Mesenchymal stem cell (in vitro differentiated cells and primary cell): ENCODE data around the gene HCRTR1.
A peak's percentile ranks its signal among the peaks of the same experiment; 100 is the strongest.

Source experiments
- DNase-seq: peaks from one replicate; pipeline ENCODE4 v3.0.0-alpha.2; 2013
- H2AFZ ChIP-seq: one replicate; pipeline ENCODE4 v1.6.1; 2013; ENCODE audit warnings: low read depth, mild to moderate bottlenecking, control low read depth, inconsistent platforms, low read length, moderate library complexity
- H2AK5ac ChIP-seq: 2 replicates; pipeline ENCODE4 v1.6.1; 2013; ENCODE audit warnings: low read length, moderate library complexity, mild to moderate bottlenecking, inconsistent platforms; ENCODE audit not compliant: severe bottlenecking
- H2BK120ac ChIP-seq: one replicate; pipeline ENCODE4 v1.6.1; 2013; ENCODE audit warnings: low read depth, mild to moderate bottlenecking, inconsistent platforms, low read length, moderate library complexity
- H2BK12ac ChIP-seq, 2 experiments: one replicate each; pipeline ENCODE4 v1.6.1; 2013; ENCODE audit warnings: inconsistent platforms in 2 of 2, low read length in 2 of 2, mild to moderate bottlenecking in 2 of 2, moderate library complexity in 2 of 2, control low read depth in 1 of 2
- H2BK15ac ChIP-seq: one replicate; pipeline ENCODE4 v1.6.1; 2013; ENCODE audit warnings: mild to moderate bottlenecking, low read depth, inconsistent platforms; ENCODE audit not compliant: poor library complexity, severe bottlenecking
- H2BK5ac ChIP-seq: 2 replicates; pipeline ENCODE4 v1.6.1; 2013; ENCODE audit warnings: low read depth, mild to moderate bottlenecking, low read length, control low read depth, inconsistent platforms; ENCODE audit not compliant: poor library complexity, severe bottlenecking
- H3K14ac ChIP-seq, 2 experiments: one replicate each; pipeline ENCODE4 v1.6.1; 2013; ENCODE audit warnings: inconsistent platforms in 2 of 2, low read length in 2 of 2, control low read depth in 1 of 2, mild to moderate bottlenecking in 1 of 2, moderate library complexity in 1 of 2
- H3K18ac ChIP-seq, 2 experiments: one replicate each; pipeline ENCODE4 v1.6.1; 2013; ENCODE audit warnings: inconsistent platforms in 2 of 2, low read length in 2 of 2, control low read depth in 1 of 2, low read depth in 1 of 2, mild to moderate bottlenecking in 1 of 2
- H3K23ac ChIP-seq, 2 experiments: one replicate each; pipeline ENCODE4 v1.6.1; 2013; ENCODE audit warnings: inconsistent platforms in 2 of 2, low read length in 2 of 2, mild to moderate bottlenecking in 2 of 2, moderate library complexity in 2 of 2, control low read depth in 1 of 2
- H3K27ac ChIP-seq: 2 replicates; pipeline ENCODE4 v1.5.1; 2013; ENCODE audit warnings: mild to moderate bottlenecking, moderate library complexity, low read length, control low read depth, inconsistent platforms; ENCODE audit not compliant: poor library complexity, severe bottlenecking
- H3K27me3 ChIP-seq, 2 experiments: 2 replicates each; pipeline versions ENCODE4 v1.6.1 to v1.7.0; 2013; ENCODE audit warnings: low read length in 2 of 2, mild to moderate bottlenecking in 2 of 2, moderate library complexity in 2 of 2, control low read depth in 1 of 2, inconsistent platforms in 1 of 2; ENCODE audit not compliant: control insufficient read depth in 1 of 2, insufficient read depth in 1 of 2
- H3K36me3 ChIP-seq, 2 experiments: 2 replicates each; pipeline versions ENCODE4 v1.6.1 to v1.7.0; 2013; ENCODE audit warnings: low read length in 2 of 2, control low read depth in 1 of 2, inconsistent platforms in 1 of 2, low read depth in 1 of 2, mild to moderate bottlenecking in 1 of 2; ENCODE audit not compliant: insufficient read depth in 2 of 2, control insufficient read depth in 1 of 2
- H3K4ac ChIP-seq, 2 experiments: one replicate each; pipeline ENCODE4 v1.6.1; 2013; ENCODE audit warnings: inconsistent platforms in 2 of 2, low read length in 2 of 2, mild to moderate bottlenecking in 2 of 2, moderate library complexity in 2 of 2, control low read depth in 1 of 2, low read depth in 1 of 2
- H3K4me1 ChIP-seq: 2 replicates; pipeline ENCODE4 v1.6.1; 2013; ENCODE audit warnings: low read depth, low read length, control low read depth; ENCODE audit not compliant: control insufficient read depth, insufficient read depth
- H3K4me2 ChIP-seq: 2 replicates; pipeline ENCODE4 v1.6.1; 2013; ENCODE audit warnings: low read length, mild to moderate bottlenecking, inconsistent platforms; ENCODE audit not compliant: poor library complexity, severe bottlenecking
- H3K4me3 ChIP-seq, 2 experiments: 2 replicates each; pipeline versions ENCODE4 v1.5.1 to v1.7.0; 2013; ENCODE audit warnings: low read length in 2 of 2, mild to moderate bottlenecking in 2 of 2, control low read depth in 1 of 2, low read depth in 1 of 2; ENCODE audit not compliant: insufficient read depth in 1 of 2
- H3K79me1 ChIP-seq: replicated peaks from 2 replicates; pipeline ENCODE4 v1.6.1; 2013; ENCODE audit warnings: mild to moderate bottlenecking, control low read depth, low read length, inconsistent platforms; ENCODE audit not compliant: poor library complexity, severe bottlenecking
- H3K9ac ChIP-seq: 2 replicates; pipeline ENCODE4 v1.7.0; 2013; ENCODE audit warnings: mild to moderate bottlenecking, low read length, moderate library complexity
- H3K9me3 ChIP-seq: 2 replicates; pipeline ENCODE4 v1.7.0; 2013; ENCODE audit warnings: mild to moderate bottlenecking, low read length; ENCODE audit not compliant: control insufficient read depth
- H4K8ac ChIP-seq: one replicate; pipeline ENCODE4 v1.6.1; 2013; ENCODE audit warnings: inconsistent platforms, mild to moderate bottlenecking, low read length, moderate library complexity
- H4K91ac ChIP-seq: one replicate; pipeline ENCODE4 v1.6.1; 2013; ENCODE audit warnings: mild to moderate bottlenecking, low read length, inconsistent platforms
- WGBS: methylation state at CpG from one replicate; pipeline ENCODE4 v1.1.7; 2013; ENCODE audit warnings: mixed read lengths; 5-methylcytosine and 5-hydroxymethylcytosine counted together

Gene HCRTR1

GRCh38 chr1:31587720-31588423, 29.6 kb upstream of the HCRTR1 start:
- 70% methylated on average over 14 of the region's 14 CpGs for WGBS
- H3K14ac ChIP-seq: no peak overlapping the region

GRCh38 chr1:31588751-31589515, 28.6 kb upstream of the HCRTR1 start:
- Histone ChIP-seq H2BK120ac (peak overlapping the region; percentile 45), H3K4me1 (peaks cover 51% of the 10 kb centered on the region), H3K23ac (no peak overlapping the region), H2AK5ac (peak overlapping the region; percentile 67), H3K9me3 (no peaks in the 10 kb centered on the region), H3K4me2 (peak overlapping the region; percentile 42), H2AFZ (peak overlapping the region; percentile 34), H3K4me3 (peak overlapping the region; percentile 5 to 79), H3K9ac (peak overlapping the region; percentile 65), H3K4ac (peak overlapping the region in 1 of 2 experiments; percentile 45), H3K18ac (peak overlapping the region; percentile 37 to 77), H3K27ac (no peak overlapping the region), H3K14ac (no peak overlapping the region), H2BK15ac (peak overlapping the region; percentile 65), H3K36me3 (peaks cover 0 to 41% of the 10 kb centered on the region in 2 experiments), H2BK12ac (peak overlapping the region in 1 of 2 experiments; percentile 81), H3K27me3 (peaks cover 0 to 8% of the 10 kb centered on the region in 2 experiments), H4K8ac (peak overlapping the region; percentile 73), H4K91ac (no peak overlapping the region), H3K79me1 (peaks cover 7% of the 10 kb centered on the region), H2BK5ac (peak overlapping the region; percentile 32)
- no peak for DNase-seq
- WGBS: 14% methylated on average over 61 of the region's 62 CpGs

More at GRCh38 chr1:31587720-31588423, 29.6 kb upstream of the HCRTR1 start:
- Histone ChIP-seq H3K79me1 (peaks cover 10% of the 10 kb centered on the region), H3K9ac (no peak overlapping the region), H2AFZ (peak overlapping the region; percentile 34), H3K4me1 (peaks cover 60% of the 10 kb centered on the region), H2AK5ac (peak overlapping the region; percentile 67), H3K23ac (no peak overlapping the region), H3K27me3 (peaks cover 0 to 8% of the 10 kb centered on the region in 2 experiments), H2BK5ac (no peak overlapping the region), H2BK12ac (peak overlapping the region in 1 of 2 experiments; percentile 64), H3K4ac (no peak overlapping the region), H2BK120ac (no peak overlapping the region), H3K36me3 (peaks cover 0 to 52% of the 10 kb centered on the region in 2 experiments), H3K4me3 (no peak overlapping the region), H4K8ac (no peak overlapping the region), H3K27ac (no peak overlapping the region), H4K91ac (no peak overlapping the region), H3K4me2 (no peak overlapping the region), H3K18ac (peak overlapping the region in 1 of 2 experiments; percentile 35), H2BK15ac (no peak overlapping the region), H3K9me3 (no peaks in the 10 kb centered on the region)
- peak; percentile 40 for DNase-seq

- Histone ChIP-seq H3K27me3 (peaks cover 0 to 3% of the 10 kb centered on the region in 2 experiments), H3K27ac (peak overlapping the region; percentile 57), H3K9ac (no peak overlapping the region), H2BK5ac (no peak overlapping the region), H3K18ac (no peak overlapping the region), H4K91ac (no peak overlapping the region), H2BK120ac (no peak overlapping the region), H3K4me1 (peaks cover 37% of the 10 kb centered on the region), H2AFZ (no peak overlapping the region), H3K4ac (no peak overlapping the region), H2BK15ac (no peak overlapping the region), H2AK5ac (no peak overlapping the region), H4K8ac (no peak overlapping the region), H3K9me3 (no peaks in the 10 kb centered on the region), H3K4me3 (no peak overlapping the region), H3K36me3 (peaks cover 0 to 18% of the 10 kb centered on the region in 2 experiments), H3K23ac (no peak overlapping the region), H2BK12ac (no peak overlapping the region), H3K79me1 (peaks cover 3% of the 10 kb centered on the region), H3K4me2 (no peak overlapping the region), H3K14ac (no peak overlapping the region)
- WGBS: 86% methylated on average over 11 of the region's 11 CpGs
- DNase-seq: no peak
Measured at GRCh38 chr1:31591425-31592093, 25.9 kb upstream of the HCRTR1 start.

- H2BK5ac ChIP-seq: peak overlapping the region; percentile 22
- no peak overlapping the region for H3K9ac ChIP-seq
- H3K18ac ChIP-seq: no peak overlapping the region
- H3K4me2 ChIP-seq: no peak overlapping the region
- no peak overlapping the region for H3K4ac ChIP-seq
- peak overlapping the region; percentile 21 for H3K27ac ChIP-seq
- no peak overlapping the region for H2BK12ac ChIP-seq
- H3K9me3 ChIP-seq: no peaks in the 10 kb centered on the region
- no peak overlapping the region for H2AFZ ChIP-seq
- no peak overlapping the region for H2BK120ac ChIP-seq
- no peak overlapping the region for H3K14ac ChIP-seq
- no peak overlapping the region for H3K23ac ChIP-seq
- H4K91ac ChIP-seq: no peak overlapping the region
- no peak overlapping the region for H4K8ac ChIP-seq
- DNase-seq: no peak
- H3K79me1 ChIP-seq: no peaks in the 10 kb centered on the region
- peaks cover 35% of the 10 kb centered on the region for H3K4me1 ChIP-seq
- H2AK5ac ChIP-seq: peak overlapping the region; percentile 78
- peaks cover 0 to 3% of the 10 kb centered on the region in 2 experiments for H3K27me3 ChIP-seq
- peaks cover 0 to 12% of the 10 kb centered on the region in 2 experiments for H3K36me3 ChIP-seq
- no peak overlapping the region for H3K4me3 ChIP-seq
- H2BK15ac ChIP-seq: no peak overlapping the region
Measured at GRCh38 chr1:31592132-31592531, 25.4 kb upstream of the HCRTR1 start.
